HepG2 (cell line): ENCODE measurements around the gene RNF114. TPM values are rescaled to one million over a fixed set of nuclear protein-coding genes. Genes with fewer than 3 reads are reported as not detected.

Experiments
- AGO1 ChIP-seq: fragments of 200-400 bp; formaldehyde crosslinking; IDR thresholded peaks from 2 replicates; pipeline ENCODE4 v1.6.1; 2017; ENCODE audit warnings: mild to moderate bottlenecking, low read depth, low read length, moderate library complexity; ENCODE audit not compliant: poor library complexity, severe bottlenecking
- CEBPG ChIP-seq: IDR thresholded peaks from 2 replicates; pipeline ENCODE4 v1.6.1; 2016
- CHD4 ChIP-seq: fragments of 200-600 bp; sonication (generic); IDR thresholded peaks from 2 replicates; pipeline ENCODE4 v1.7.0; 2017; ENCODE audit warnings: mild to moderate bottlenecking, low read length, borderline replicate concordance
- DNMT3B ChIP-seq: conservative IDR thresholded peaks from 2 replicates; pipeline ENCODE4 v1.6.1; 2016; ENCODE audit warnings: missing biosample characterization, control low read depth
- EP300 ChIP-seq, 3 experiments: sonication (generic) in 1 of 3; formaldehyde crosslinking in 1 of 3; IDR thresholded peaks; 2 replicates each; pipeline versions ENCODE4 v1.5.1 to v1.6.1; 2011 to 2020; ENCODE audit warnings: low read depth in 2 of 3, low read length in 2 of 3, borderline replicate concordance in 1 of 3, improper control_type of control experiment in 1 of 3, mild to moderate bottlenecking in 1 of 3, missing genetic modification reagents in 1 of 3, moderate library complexity in 1 of 3
- ETV5 ChIP-seq: IDR thresholded peaks from 2 replicates; pipeline ENCODE4 v1.6.1; 2018; ENCODE audit warnings: missing biosample characterization, missing genetic modification reagents, inconsistent platforms, borderline replicate concordance
- FOXA1 ChIP-seq, 2 experiments: fragments of 450-650 bp in 1 of 2; sonication (generic) in 1 of 2; formaldehyde crosslinking in 1 of 2; IDR thresholded peaks; 2 replicates each; pipeline versions ENCODE4 v1.4.0 to v1.6.1; 2016 to 2020; ENCODE audit warnings: missing genetic modification reagents in 1 of 2
- GLMP ChIP-seq: sonication (generic); formaldehyde crosslinking; IDR thresholded peaks from 2 replicates; pipeline ENCODE4 v1.9.0; 2021; ENCODE audit warnings: missing genetic modification reagents, mild to moderate bottlenecking, borderline replicate concordance
- HMG20A ChIP-seq: IDR thresholded peaks from 2 replicates; pipeline ENCODE4 v1.6.1; 2016; ENCODE audit warnings: borderline replicate concordance
- HNF1A ChIP-seq, 2 experiments: sonication (generic) in 1 of 2; formaldehyde crosslinking in 1 of 2; IDR thresholded peaks; 2 replicates each; pipeline versions ENCODE4 v1.4.0 to v1.6.1; 2016 to 2020; ENCODE audit warnings: borderline replicate concordance in 1 of 2, low read depth in 1 of 2, mild to moderate bottlenecking in 1 of 2, missing genetic modification reagents in 1 of 2
- HOXA3 ChIP-seq: sonication (generic); formaldehyde crosslinking; IDR thresholded peaks from 2 replicates; pipeline ENCODE4 v1.5.0; 2020; ENCODE audit warnings: missing genetic modification reagents
- MED1 ChIP-seq: sonication (generic); formaldehyde crosslinking; IDR thresholded peaks from 2 replicates; pipeline ENCODE4 v1.4.0; 2020; ENCODE audit warnings: missing genetic modification reagents
- NR2F6 ChIP-seq, 2 experiments: IDR thresholded peaks; 2 replicates each; pipeline ENCODE4 v1.6.1; 2016; ENCODE audit warnings: antibody characterized with exemption in 1 of 2, mild to moderate bottlenecking in 1 of 2
- SIN3B ChIP-seq: fragments of 150-350 bp; IDR thresholded peaks from 2 replicates; pipeline ENCODE4 v1.6.1; 2014; ENCODE audit warnings: low read length
- SIX1 ChIP-seq: sonication (generic); formaldehyde crosslinking; IDR thresholded peaks from 2 replicates; pipeline ENCODE4 v1.4.0; 2020; ENCODE audit warnings: missing genetic modification reagents, borderline replicate concordance
- SOX6 ChIP-seq, 2 experiments: fragments of 450-650 bp in 1 of 2; sonication (generic) in 1 of 2; formaldehyde crosslinking in 1 of 2; IDR thresholded peaks; 2 replicates each; pipeline versions ENCODE4 v1.4.0 to v1.6.1; 2017 to 2020; ENCODE audit warnings: antibody characterized with exemption in 1 of 2, mild to moderate bottlenecking in 1 of 2, missing genetic modification reagents in 1 of 2
- SSRP1 ChIP-seq: IDR thresholded peaks from 2 replicates; pipeline ENCODE4 v1.6.1; 2016; ENCODE audit warnings: control low read depth
- ZNF430 ChIP-seq: sonication (generic); formaldehyde crosslinking; IDR thresholded peaks from 2 replicates; pipeline ENCODE4 v1.9.0; 2021; ENCODE audit warnings: mild to moderate bottlenecking, missing genetic modification reagents
- ZNF44 ChIP-seq: sonication (generic); formaldehyde crosslinking; IDR thresholded peaks from 2 replicates; pipeline ENCODE4 v1.5.1; 2020; ENCODE audit warnings: mild to moderate bottlenecking, missing genetic modification reagents
- ZNF550 ChIP-seq: sonication (generic); formaldehyde crosslinking; IDR thresholded peaks from 2 replicates; pipeline ENCODE4 v1.4.0; 2020; ENCODE audit warnings: mild to moderate bottlenecking, missing genetic modification reagents, borderline replicate concordance
- ZNF607 ChIP-seq: sonication (generic); formaldehyde crosslinking; IDR thresholded peaks from 2 replicates; pipeline ENCODE4 v1.5.1; 2020; ENCODE audit warnings: missing genetic modification reagents, mild to moderate bottlenecking, borderline replicate concordance
- ZNF614 ChIP-seq: IDR thresholded peaks from 2 replicates; pipeline ENCODE4 v1.6.1; 2018; ENCODE audit warnings: missing biosample characterization, missing genetic modification reagents, inconsistent platforms, borderline replicate concordance
- ZNF644 ChIP-seq: IDR thresholded peaks from 2 replicates; pipeline ENCODE4 v1.6.1; 2016; ENCODE audit warnings: low read depth
- ZNF883 ChIP-seq: sonication (generic); formaldehyde crosslinking; IDR thresholded peaks from 2 replicates; pipeline ENCODE4 v1.5.1; 2020; ENCODE audit warnings: mild to moderate bottlenecking, missing genetic modification reagents; ENCODE audit errors: not compliant biosample characterization
- ZSCAN12 ChIP-seq: sonication (generic); formaldehyde crosslinking; IDR thresholded peaks from 2 replicates; pipeline ENCODE4 v1.9.0; 2021; ENCODE audit warnings: mild to moderate bottlenecking, missing genetic modification reagents
- ZSCAN31 ChIP-seq: sonication (generic); formaldehyde crosslinking; IDR thresholded peaks from 2 replicates; pipeline ENCODE4 v1.5.0; 2020; ENCODE audit warnings: low read depth, mild to moderate bottlenecking, missing genetic modification reagents
- polyA plus RNA-seq, 8 experiments: library from polyadenylated mRNA; depleted of rRNA in 3 of 8; stranded (reverse) in 7 of 8; unstranded in 1 of 8; fragments of >200 nt; fragmentation: Illumina TruSeq in 4 of 8; extraction: Trizol in 4 of 8; gene quantifications; 2 replicates each; pipeline versions ENCODE4 v1.2.1 to v1.2.3, GENCODE V29; 2011 to 2016; ENCODE audit warnings: low read depth in 4 of 8, missing spikeins in 1 of 8, mixed read lengths in 1 of 8; ENCODE audit not compliant: insufficient read depth in 1 of 8
- total RNA-seq, 5 experiments: library from RNA; depleted of rRNA; stranded (reverse); fragments of >200 nt; fragmentation: Illumina TruSeq; extraction: Trizol; gene quantifications; 2 replicates each; pipeline ENCODE4 v1.2.3, GENCODE V29; 2016; ENCODE audit warnings: low read depth in 1 of 5

RNF114 gene
- total and polyA plus RNA-seq, 2 of the 13 experiments (the other 11 are each of a cell fraction or from before 2014, with no cell fraction given): 119 to 126 TPM

- TF ChIP-seq HNF1A (IDR thresholded peaks at IDR 0.05; ENCODE audit: low read depth) (no peak), HNF1A (CRISPR knock-in tag; IDR thresholded peaks at IDR 0.05; ENCODE audit: borderline replicate concordance) (no peak), EP300 (IDR thresholded peaks at IDR 0.05; ENCODE audit: low read depth in 2 of 2, low read length in 2 of 2) (peak in 1 of 2 experiments; percentile 33; a peak in 1 of 4 replicates), EP300 (CRISPR knock-in tag; IDR thresholded peaks at IDR 0.05; ENCODE audit: borderline replicate concordance) (no peak), SIN3B (no peak), DNMT3B (CRISPR knock-in tag) (peak; percentile 86; the same call in 1 of the 2 replicates), ZNF644 (CRISPR knock-in tag) (no peak), ZNF614 (CRISPR knock-in tag) (no peak), ZSCAN12 (no peak), FOXA1 (IDR thresholded peaks at IDR 0.05) (no peak), FOXA1 (CRISPR knock-in tag; IDR thresholded peaks at IDR 0.05) (no peak), CHD4 (no peak; the same call in 1 of the 2 replicates), ZNF44 (CRISPR knock-in tag) (0 out of 2 replicates have a peak, but pooled peaks have one; percentile 28), SOX6 (IDR thresholded peaks at IDR 0.05) (no peak), SOX6 (CRISPR knock-in tag; IDR thresholded peaks at IDR 0.05) (peak; percentile 56; the same call in 1 of the 2 replicates), CEBPG (peak; percentile 68), MED1 (CRISPR knock-in tag) (no peak), SIX1 (CRISPR knock-in tag) (peak; percentile 55; the same call in 1 of the 2 replicates), ZNF430 (CRISPR knock-in tag) (peak; percentile 18; the same call in 1 of the 2 replicates), AGO1 (no peak), ZNF607 (CRISPR knock-in tag) (peak; percentile 37; the same call in 1 of the 2 replicates), ZNF550 (CRISPR knock-in tag) (no peak), NR2F6 (IDR thresholded peaks at IDR 0.05) (peak; percentile 48), NR2F6 (CRISPR knock-in tag; IDR thresholded peaks at IDR 0.05) (peak; percentile 20; the same call in 1 of the 2 replicates), ZSCAN31 (no peak), ZNF883 (no peak), ETV5 (CRISPR knock-in tag) (peak; percentile 83), SSRP1 (CRISPR knock-in tag) (peak; percentile 69; the same call in 1 of the 2 replicates), HOXA3 (CRISPR knock-in tag) (no peak), GLMP (CRISPR knock-in tag) (no peak), HMG20A (CRISPR knock-in tag) (no peak)
Measured at GRCh38 chr20:49965781-49966305, 29.6 kb downstream of the RNF114 start (continued).
